HepG2 (cell line): ENCODE measurements around the gene SMPD3. TPM values are rescaled to one million over a fixed set of nuclear protein-coding genes. Genes with fewer than 3 reads are reported as not detected.

Source experiments
- MBD4 ChIP-seq: IDR thresholded peaks from 2 replicates; pipeline ENCODE4 v1.6.1; 2012; ENCODE audit warnings: low read length, inconsistent platforms, borderline replicate concordance
- polyA plus RNA-seq, 8 experiments: library from polyadenylated mRNA; depleted of rRNA in 3 of 8; stranded (reverse) in 7 of 8; unstranded in 1 of 8; fragments of >200 nt; fragmentation: Illumina TruSeq in 4 of 8; extraction: Trizol in 4 of 8; gene quantifications; 2 replicates each; pipeline versions ENCODE4 v1.2.1 to v1.2.3, GENCODE V29; 2011 to 2016; ENCODE audit warnings: low read depth in 4 of 8, missing spikeins in 1 of 8, mixed read lengths in 1 of 8; ENCODE audit not compliant: insufficient read depth in 1 of 8
- total RNA-seq, 5 experiments: library from RNA; depleted of rRNA; stranded (reverse); fragments of >200 nt; fragmentation: Illumina TruSeq; extraction: Trizol; gene quantifications; 2 replicates each; pipeline ENCODE4 v1.2.3, GENCODE V29; 2016; ENCODE audit warnings: low read depth in 1 of 5
- TF ChIP-seq, protein P1 (sequence below): sonication (generic); formaldehyde crosslinking; IDR thresholded peaks from 2 replicates; pipeline ENCODE4 v1.4.0; 2020; ENCODE audit warnings: missing genetic modification reagents
- TF ChIP-seq, protein P2 (sequence below): sonication (generic); formaldehyde crosslinking; IDR thresholded peaks from 2 replicates; pipeline ENCODE4 v1.4.0; 2020; ENCODE audit warnings: missing genetic modification reagents
- TF ChIP-seq, protein P3 (sequence below), 2 experiments: sonication (generic) in 1 of 2; formaldehyde crosslinking in 1 of 2; IDR thresholded peaks; 2 replicates each; pipeline versions ENCODE4 v1.5.1 to v1.6.1; 2011 to 2020; ENCODE audit warnings: borderline replicate concordance in 1 of 2, low read depth in 1 of 2, low read length in 1 of 2, mild to moderate bottlenecking in 1 of 2, missing genetic modification reagents in 1 of 2, moderate library complexity in 1 of 2

The SMPD3 gene
- total and polyA plus RNA-seq, 2 of the 13 experiments (the other 11 are each of a cell fraction or from before 2014, with no cell fraction given), result 0.07 to 0.32 TPM

DNA sequence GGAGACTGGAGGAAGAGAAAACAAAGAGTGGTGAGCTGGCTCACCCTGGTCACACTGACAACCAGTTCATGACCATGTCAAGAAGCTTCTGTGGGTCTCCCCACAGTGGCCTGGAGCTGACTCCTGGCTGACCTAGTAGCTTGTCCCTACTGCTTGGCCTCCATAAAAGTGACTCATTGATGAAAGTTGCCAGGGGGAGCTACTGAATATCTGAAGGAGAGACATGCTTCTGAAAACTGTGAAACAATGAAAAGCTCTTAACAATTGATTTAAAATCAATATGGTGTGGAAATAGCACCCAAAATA lies 22.0 kb downstream of the SMPD3 start (continued):
- TF ChIP-seq, protein P1, sequence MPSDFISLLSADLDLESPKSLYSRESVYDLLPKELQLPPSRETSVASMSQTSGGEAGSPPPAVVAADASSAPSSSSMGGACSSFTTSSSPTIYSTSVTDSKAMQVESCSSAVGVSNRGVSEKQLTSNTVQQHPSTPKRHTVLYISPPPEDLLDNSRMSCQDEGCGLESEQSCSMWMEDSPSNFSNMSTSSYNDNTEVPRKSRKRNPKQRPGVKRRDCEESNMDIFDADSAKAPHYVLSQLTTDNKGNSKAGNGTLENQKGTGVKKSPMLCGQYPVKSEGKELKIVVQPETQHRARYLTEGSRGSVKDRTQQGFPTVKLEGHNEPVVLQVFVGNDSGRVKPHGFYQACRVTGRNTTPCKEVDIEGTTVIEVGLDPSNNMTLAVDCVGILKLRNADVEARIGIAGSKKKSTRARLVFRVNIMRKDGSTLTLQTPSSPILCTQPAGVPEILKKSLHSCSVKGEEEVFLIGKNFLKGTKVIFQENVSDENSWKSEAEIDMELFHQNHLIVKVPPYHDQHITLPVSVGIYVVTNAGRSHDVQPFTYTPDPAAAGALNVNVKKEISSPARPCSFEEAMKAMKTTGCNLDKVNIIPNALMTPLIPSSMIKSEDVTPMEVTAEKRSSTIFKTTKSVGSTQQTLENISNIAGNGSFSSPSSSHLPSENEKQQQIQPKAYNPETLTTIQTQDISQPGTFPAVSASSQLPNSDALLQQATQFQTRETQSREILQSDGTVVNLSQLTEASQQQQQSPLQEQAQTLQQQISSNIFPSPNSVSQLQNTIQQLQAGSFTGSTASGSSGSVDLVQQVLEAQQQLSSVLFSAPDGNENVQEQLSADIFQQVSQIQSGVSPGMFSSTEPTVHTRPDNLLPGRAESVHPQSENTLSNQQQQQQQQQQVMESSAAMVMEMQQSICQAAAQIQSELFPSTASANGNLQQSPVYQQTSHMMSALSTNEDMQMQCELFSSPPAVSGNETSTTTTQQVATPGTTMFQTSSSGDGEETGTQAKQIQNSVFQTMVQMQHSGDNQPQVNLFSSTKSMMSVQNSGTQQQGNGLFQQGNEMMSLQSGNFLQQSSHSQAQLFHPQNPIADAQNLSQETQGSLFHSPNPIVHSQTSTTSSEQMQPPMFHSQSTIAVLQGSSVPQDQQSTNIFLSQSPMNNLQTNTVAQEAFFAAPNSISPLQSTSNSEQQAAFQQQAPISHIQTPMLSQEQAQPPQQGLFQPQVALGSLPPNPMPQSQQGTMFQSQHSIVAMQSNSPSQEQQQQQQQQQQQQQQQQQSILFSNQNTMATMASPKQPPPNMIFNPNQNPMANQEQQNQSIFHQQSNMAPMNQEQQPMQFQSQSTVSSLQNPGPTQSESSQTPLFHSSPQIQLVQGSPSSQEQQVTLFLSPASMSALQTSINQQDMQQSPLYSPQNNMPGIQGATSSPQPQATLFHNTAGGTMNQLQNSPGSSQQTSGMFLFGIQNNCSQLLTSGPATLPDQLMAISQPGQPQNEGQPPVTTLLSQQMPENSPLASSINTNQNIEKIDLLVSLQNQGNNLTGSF (CRISPR knock-in tag), result no peak
- TF ChIP-seq, protein P2, sequence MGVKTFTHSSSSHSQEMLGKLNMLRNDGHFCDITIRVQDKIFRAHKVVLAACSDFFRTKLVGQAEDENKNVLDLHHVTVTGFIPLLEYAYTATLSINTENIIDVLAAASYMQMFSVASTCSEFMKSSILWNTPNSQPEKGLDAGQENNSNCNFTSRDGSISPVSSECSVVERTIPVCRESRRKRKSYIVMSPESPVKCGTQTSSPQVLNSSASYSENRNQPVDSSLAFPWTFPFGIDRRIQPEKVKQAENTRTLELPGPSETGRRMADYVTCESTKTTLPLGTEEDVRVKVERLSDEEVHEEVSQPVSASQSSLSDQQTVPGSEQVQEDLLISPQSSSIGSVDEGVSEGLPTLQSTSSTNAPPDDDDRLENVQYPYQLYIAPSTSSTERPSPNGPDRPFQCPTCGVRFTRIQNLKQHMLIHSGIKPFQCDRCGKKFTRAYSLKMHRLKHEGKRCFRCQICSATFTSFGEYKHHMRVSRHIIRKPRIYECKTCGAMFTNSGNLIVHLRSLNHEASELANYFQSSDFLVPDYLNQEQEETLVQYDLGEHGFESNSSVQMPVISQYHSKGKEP (CRISPR knock-in tag), result no peak
- TF ChIP-seq, protein P3, sequence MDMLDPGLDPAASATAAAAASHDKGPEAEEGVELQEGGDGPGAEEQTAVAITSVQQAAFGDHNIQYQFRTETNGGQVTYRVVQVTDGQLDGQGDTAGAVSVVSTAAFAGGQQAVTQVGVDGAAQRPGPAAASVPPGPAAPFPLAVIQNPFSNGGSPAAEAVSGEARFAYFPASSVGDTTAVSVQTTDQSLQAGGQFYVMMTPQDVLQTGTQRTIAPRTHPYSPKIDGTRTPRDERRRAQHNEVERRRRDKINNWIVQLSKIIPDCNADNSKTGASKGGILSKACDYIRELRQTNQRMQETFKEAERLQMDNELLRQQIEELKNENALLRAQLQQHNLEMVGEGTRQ (IDR thresholded peaks at IDR 0.05; ENCODE audit: low read depth, low read length), result no peak
- TF ChIP-seq, protein P3 (CRISPR knock-in tag; IDR thresholded peaks at IDR 0.05; ENCODE audit: borderline replicate concordance), result no peak
- TF ChIP-seq MBD4, result no peak
